ENCODE measurements around the gene SKI.

- TF ChIP-seq, protein P1, sequence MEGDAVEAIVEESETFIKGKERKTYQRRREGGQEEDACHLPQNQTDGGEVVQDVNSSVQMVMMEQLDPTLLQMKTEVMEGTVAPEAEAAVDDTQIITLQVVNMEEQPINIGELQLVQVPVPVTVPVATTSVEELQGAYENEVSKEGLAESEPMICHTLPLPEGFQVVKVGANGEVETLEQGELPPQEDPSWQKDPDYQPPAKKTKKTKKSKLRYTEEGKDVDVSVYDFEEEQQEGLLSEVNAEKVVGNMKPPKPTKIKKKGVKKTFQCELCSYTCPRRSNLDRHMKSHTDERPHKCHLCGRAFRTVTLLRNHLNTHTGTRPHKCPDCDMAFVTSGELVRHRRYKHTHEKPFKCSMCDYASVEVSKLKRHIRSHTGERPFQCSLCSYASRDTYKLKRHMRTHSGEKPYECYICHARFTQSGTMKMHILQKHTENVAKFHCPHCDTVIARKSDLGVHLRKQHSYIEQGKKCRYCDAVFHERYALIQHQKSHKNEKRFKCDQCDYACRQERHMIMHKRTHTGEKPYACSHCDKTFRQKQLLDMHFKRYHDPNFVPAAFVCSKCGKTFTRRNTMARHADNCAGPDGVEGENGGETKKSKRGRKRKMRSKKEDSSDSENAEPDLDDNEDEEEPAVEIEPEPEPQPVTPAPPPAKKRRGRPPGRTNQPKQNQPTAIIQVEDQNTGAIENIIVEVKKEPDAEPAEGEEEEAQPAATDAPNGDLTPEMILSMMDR (IDR thresholded peaks at IDR 0.05; ENCODE audit: low read depth, low read length, poor library complexity, severe bottlenecking), result no peak
- no peak for TF ChIP-seq EZH2phosphoT487 (IDR thresholded peaks at IDR 0.05; ENCODE audit: borderline replicate concordance, low read length)
Observed at GRCh38 chr1:2300004-2300771, 72.1 kb downstream of the SKI start.
